Small intestine (tissue), 7 donors: Measurements from ENCODE around the gene GRIK5. TPM values are rescaled to one million over a fixed set of nuclear protein-coding genes. Genes with fewer than 3 reads are reported as not detected.

Experiments
- DNase-seq, 2 donors: peaks; one replicate each; pipeline versions ENCODE4 v3.0.0 to v3.0.0-alpha.2; 2013
- FAIRE-seq: peaks from 2 replicates; lab custom pipeline; 2012; peaks lifted over from hg19 to GRCh38; lab: Jason Lieb, UNC
- H3K27ac ChIP-seq, 3 donors: one replicate each; pipeline ENCODE4 v1.5.1; 2013; ENCODE audit warnings: low read length in 2 of 3, mild to moderate bottlenecking in 2 of 3, control low read depth in 1 of 3, inconsistent platforms in 1 of 3, low read depth in 1 of 3, moderate library complexity in 1 of 3
- H3K27me3 ChIP-seq, 3 donors: one replicate each; pipeline ENCODE4 v1.6.1; 2013; ENCODE audit warnings: low read length in 3 of 3, inconsistent platforms in 1 of 3; ENCODE audit not compliant: control insufficient read depth in 3 of 3, insufficient read depth in 3 of 3
- H3K36me3 ChIP-seq, 3 donors: one replicate each; pipeline ENCODE4 v1.6.1; 2013; ENCODE audit warnings: low read length in 3 of 3, inconsistent platforms in 1 of 3, low read depth in 1 of 3, mild to moderate bottlenecking in 1 of 3, moderate library complexity in 1 of 3; ENCODE audit not compliant: control insufficient read depth in 3 of 3, insufficient read depth in 2 of 3
- H3K4me1 ChIP-seq, 3 donors: one replicate each; pipeline ENCODE4 v1.6.1; 2013; ENCODE audit warnings: low read length in 2 of 3, inconsistent platforms in 1 of 3, low read depth in 1 of 3, mild to moderate bottlenecking in 1 of 3, moderate library complexity in 1 of 3; ENCODE audit not compliant: control insufficient read depth in 3 of 3, insufficient read depth in 2 of 3
- H3K4me3 ChIP-seq, 3 donors: one replicate each; pipeline ENCODE4 v1.5.1; 2013; ENCODE audit warnings: low read length in 3 of 3, control low read depth in 1 of 3, inconsistent platforms in 1 of 3, low read depth in 1 of 3, mild to moderate bottlenecking in 1 of 3, moderate library complexity in 1 of 3
- H3K9me3 ChIP-seq, 2 donors: one replicate each; pipeline ENCODE4 v1.6.1; 2013; ENCODE audit warnings: low read depth in 1 of 2, low read length in 1 of 2; ENCODE audit not compliant: control insufficient read depth in 2 of 2, insufficient read depth in 1 of 2
- WGBS, 3 donors: extraction: QIAGEN DNeasy Blood & Tissue Kit; methylation state at CpG; one replicate each; pipeline ENCODE4 v1.1.7; 2013; 5-methylcytosine and 5-hydroxymethylcytosine counted together
- polyA plus RNA-seq, 4 donors: library from polyadenylated mRNA; stranded (reverse) in 3 of 4; unstranded in 1 of 4; fragments of 200-250 nt in 3 of 4; fragments of 120-200 nt in 1 of 4; gene quantifications; one replicate each; pipeline versions ENCODE4 v1.2.1 to v1.2.3, GENCODE V29; 2013
- donor health status: healthy with polysubstance abuse.
- donor health status: control.
- donor health status: control.
- donor health status: Bipolar disorder and iron deficiency.
- donor health status: healthy.

Gene GRIK5
- polyA plus RNA-seq, 4 donors = 0.27 to 1.6 (median 0.68) TPM; not detected in 1

GRCh38 chr19:42086188-42086736, 16.3 kb upstream of the GRIK5 start:
- Histone ChIP-seq H3K4me3 (no peak overlapping the region), H3K9me3 (no peaks in the 10 kb centered on the region), H3K27ac (no peak overlapping the region), H3K4me1 (peaks cover 0 to 11% (median 2%) of the 10 kb centered on the region in 3 donors), H3K27me3 (no peaks in the 10 kb centered on the region), H3K36me3 (peaks cover 0 to 15% (median 0%) of the 10 kb centered on the region in 3 donors)
- DNase-seq (no peak), FAIRE-seq (no peak)
- 79 to 90% (median 88%) methylated on average over 9 of the region's 9 CpGs for WGBS, 3 donors

DNA sequence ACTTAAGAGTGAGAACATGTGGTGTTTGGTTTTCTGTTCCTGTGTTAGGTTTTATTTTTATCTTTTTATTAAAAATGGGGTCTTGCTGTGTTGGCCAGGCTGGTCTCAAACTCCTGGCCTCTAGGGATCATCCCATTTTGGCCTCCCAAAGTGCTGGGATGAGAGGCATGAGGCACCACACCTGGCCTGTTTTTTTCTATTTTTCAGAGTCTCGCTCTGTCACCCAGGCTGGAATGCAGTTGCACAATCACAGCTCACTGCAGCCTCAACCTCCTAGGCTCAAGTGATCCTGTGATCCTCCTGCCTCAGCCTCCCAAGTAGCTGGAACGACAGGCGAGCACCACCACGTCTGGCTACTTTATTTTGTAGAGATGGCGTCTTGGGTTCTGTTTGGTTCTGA, 13.5 kb upstream of the GRIK5 start:
- no peak for FAIRE-seq
- no peak overlapping the region for H3K27ac ChIP-seq
- H3K27me3 ChIP-seq = no peaks in the 10 kb centered on the region
- DNase-seq = no peak
- 92 to 97% (median 93%) methylated on average over 5 of the region's 5 CpGs for WGBS, 3 donors
- peaks cover 0 to 11% (median 0%) of the 10 kb centered on the region in 3 donors for H3K4me1 ChIP-seq
- H3K9me3 ChIP-seq = no peaks in the 10 kb centered on the region
- H3K4me3 ChIP-seq = no peak overlapping the region
- peaks cover 11 to 42% (median 16%) of the 10 kb centered on the region in 3 donors for H3K36me3 ChIP-seq

- Histone ChIP-seq H3K27ac (no peak overlapping the region), H3K27me3 (no peaks in the 10 kb centered on the region), H3K4me3 (no peak overlapping the region), H3K4me1 (peaks cover 2 to 16% (median 11%) of the 10 kb centered on the region in 3 donors), H3K9me3 (no peaks in the 10 kb centered on the region), H3K36me3 (peaks cover 11 to 44% (median 16%) of the 10 kb centered on the region in 3 donors)
- FAIRE-seq (no peak), DNase-seq (peak; percentile 45 to 61)
- 22 to 65% (median 57%) methylated on average over 2 of the region's 2 CpGs for WGBS, 3 donors
Measured at GRCh38 chr19:42081584-42082203, 11.7 kb upstream of the GRIK5 start.

DNA sequence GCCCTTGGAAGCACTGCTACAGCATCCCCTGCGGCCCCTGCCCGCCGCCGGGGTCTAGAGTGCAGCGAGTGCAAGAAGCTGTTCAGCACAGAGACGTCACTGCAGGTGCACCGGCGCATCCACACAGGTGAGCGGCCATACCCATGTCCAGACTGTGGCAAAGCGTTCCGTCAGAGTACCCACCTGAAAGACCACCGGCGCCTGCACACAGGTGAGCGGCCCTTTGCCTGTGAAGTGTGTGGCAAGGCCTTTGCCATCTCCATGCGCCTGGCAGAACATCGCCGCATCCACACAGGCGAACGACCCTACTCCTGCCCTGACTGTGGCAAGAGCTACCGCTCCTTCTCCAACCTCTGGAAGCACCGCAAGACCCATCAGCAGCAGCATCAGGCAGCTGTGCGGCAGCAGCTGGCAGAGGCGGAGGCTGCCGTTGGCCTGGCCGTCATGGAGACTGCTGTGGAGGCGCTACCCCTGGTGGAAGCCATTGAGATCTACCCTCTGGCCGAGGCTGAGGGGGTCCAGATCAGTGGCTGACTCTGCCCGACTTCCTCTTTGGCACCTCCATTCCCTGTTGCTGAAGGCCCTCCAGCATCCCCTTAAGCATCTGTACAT, 10.9 kb upstream of the GRIK5 start:
- 91 to 94% (median 93%) methylated on average over 28 of the region's 28 CpGs for WGBS, 3 donors
- Histone ChIP-seq H3K27me3 (no peaks in the 10 kb centered on the region), H3K36me3 (peaks cover 11 to 44% (median 16%) of the 10 kb centered on the region in 3 donors), H3K27ac (no peak overlapping the region), H3K4me3 (no peak overlapping the region), H3K4me1 (peaks cover 2 to 16% (median 11%) of the 10 kb centered on the region in 3 donors), H3K9me3 (no peaks in the 10 kb centered on the region)
- no peak for DNase-seq
- no peak for FAIRE-seq

DNA sequence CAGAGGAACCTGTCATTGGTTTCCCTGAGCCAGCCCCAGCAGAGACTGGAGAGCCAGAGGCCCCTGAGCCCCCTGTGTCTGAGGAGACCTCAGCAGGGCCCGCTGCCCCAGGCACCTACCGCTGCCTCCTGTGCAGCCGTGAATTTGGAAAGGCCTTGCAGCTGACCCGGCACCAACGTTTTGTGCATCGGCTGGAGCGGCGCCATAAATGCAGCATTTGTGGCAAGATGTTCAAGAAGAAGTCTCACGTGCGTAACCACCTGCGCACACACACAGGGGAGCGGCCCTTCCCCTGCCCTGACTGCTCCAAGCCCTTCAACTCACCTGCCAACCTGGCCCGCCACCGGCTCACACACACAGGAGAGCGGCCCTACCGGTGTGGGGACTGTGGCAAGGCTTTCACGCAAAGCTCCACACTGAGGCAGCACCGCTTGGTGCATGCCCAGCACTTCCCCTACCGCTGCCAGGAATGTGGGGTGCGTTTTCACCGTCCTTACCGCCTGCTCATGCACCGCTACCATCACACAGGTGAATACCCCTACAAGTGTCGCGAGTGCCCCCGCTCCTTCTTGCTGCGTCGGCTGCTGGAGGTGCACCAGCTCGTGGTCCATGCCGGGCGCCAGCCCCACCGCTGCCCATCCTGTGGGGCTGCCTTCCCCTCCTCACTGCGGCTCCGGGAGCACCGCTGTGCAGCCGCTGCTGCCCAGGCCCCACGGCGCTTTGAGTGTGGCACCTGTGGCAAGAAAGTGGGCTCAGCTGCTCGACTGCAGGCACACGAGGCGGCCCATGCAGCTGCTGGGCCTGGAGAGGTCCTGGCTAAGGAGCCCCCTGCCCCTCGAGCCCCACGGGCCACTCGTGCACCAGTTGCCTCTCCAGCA, 10.1 kb upstream of the GRIK5 start:
- WGBS, 3 donors = 94 to 95% (median 94%) methylated on average over 42 to 44 of the region's 44 CpGs
- Histone ChIP-seq H3K27me3 (no peaks in the 10 kb centered on the region), H3K4me3 (no peak overlapping the region), H3K9me3 (no peaks in the 10 kb centered on the region), H3K36me3 (peaks cover 11 to 44% (median 16%) of the 10 kb centered on the region in 3 donors), H3K27ac (no peak overlapping the region), H3K4me1 (peaks cover 2 to 16% (median 11%) of the 10 kb centered on the region in 3 donors)
- DNase-seq (no peak), FAIRE-seq (no peak)

- Histone ChIP-seq H3K27me3 (no peaks in the 10 kb centered on the region), H3K27ac (no peak overlapping the region), H3K36me3 (peaks cover 11 to 44% (median 16%) of the 10 kb centered on the region in 3 donors), H3K9me3 (no peaks in the 10 kb centered on the region), H3K4me1 (peaks cover 2 to 21% (median 11%) of the 10 kb centered on the region in 3 donors), H3K4me3 (no peak overlapping the region)
- FAIRE-seq (no peak), DNase-seq (no peak)
- WGBS, 3 donors = 83 to 87% (median 85%) methylated on average over 16 of the region's 16 CpGs
Measured at GRCh38 chr19:42079276-42079669, 9.3 kb upstream of the GRIK5 start.

GRCh38 chr19:42078538-42079275, 8.7 kb upstream of the GRIK5 start:
- no peak overlapping the region for H3K4me3 ChIP-seq
- H3K4me1 ChIP-seq = peaks cover 2 to 21% (median 11%) of the 10 kb centered on the region in 3 donors
- FAIRE-seq (no peak), DNase-seq (no peak)
- 61 to 76% (median 74%) methylated on average over 15 of the region's 15 CpGs for WGBS, 3 donors
- H3K36me3 ChIP-seq = peaks cover 11 to 42% (median 16%) of the 10 kb centered on the region in 3 donors
- H3K27me3 ChIP-seq = no peaks in the 10 kb centered on the region
- H3K27ac ChIP-seq = no peak overlapping the region
- no peaks in the 10 kb centered on the region for H3K9me3 ChIP-seq
